MCF 10A (cell line): ENCODE results near the gene ARHGEF10L. TPM values are rescaled to one million over a fixed set of nuclear protein-coding genes. Genes with fewer than 3 reads are reported as not detected.

Source experiments
- BruUV-seq: library from RNA; stranded (reverse); fragments of 400-500 nt; replicated peaks from 2 replicates; lab custom pipeline; 2021; lab: Mats Ljungman, UMichigan
- CTCF ChIA-PET: fragments of 300-600 bp; sonication (Branson Sonifier 250); formaldehyde crosslinking; extraction: SDS; loops from one replicate; lab custom pipeline; 2021; ENCODE audit warnings: antibody characterized with exemption, inconsistent platforms; lab: Yijun Ruan, JAX
- POLR2A ChIA-PET: fragments of 300-600, 350-650 bp; sonication (Branson Sonifier 250); formaldehyde crosslinking; extraction: SDS; loops from one replicate; lab custom pipeline; 2020; ENCODE audit warnings: antibody characterized with exemption, inconsistent platforms; lab: Yijun Ruan, JAX
- DNase-seq: peaks from one replicate; pipeline ENCODE4 v3.0.0-alpha.2; 2018; ENCODE audit not compliant: unreplicated experiment
- H3K27ac Mint-ChIP-seq: one replicate; pipeline ENCODE4 v1.8.0; 2022; ENCODE audit warnings: mild to moderate bottlenecking, low read depth, mixed read lengths; ENCODE audit not compliant: unreplicated experiment
- H3K27me3 Mint-ChIP-seq: one replicate; pipeline ENCODE4 v1.8.0; 2022; ENCODE audit warnings: mixed read lengths; ENCODE audit not compliant: insufficient read depth, unreplicated experiment
- H3K36me3 Mint-ChIP-seq: one replicate; pipeline ENCODE4 v1.8.0; 2022; ENCODE audit warnings: mild to moderate bottlenecking, moderate library complexity, mixed read lengths; ENCODE audit not compliant: insufficient read depth, unreplicated experiment
- H3K4me1 Mint-ChIP-seq: one replicate; pipeline ENCODE4 v1.8.0; 2022; ENCODE audit warnings: mixed read lengths; ENCODE audit not compliant: insufficient read depth, unreplicated experiment
- H3K4me3 Mint-ChIP-seq: one replicate; pipeline ENCODE4 v1.8.0; 2022; ENCODE audit warnings: mild to moderate bottlenecking, moderate library complexity, mixed read lengths; ENCODE audit not compliant: unreplicated experiment
- H3K9me3 Mint-ChIP-seq: one replicate; pipeline ENCODE4 v1.8.0; 2022; ENCODE audit warnings: mixed read lengths; ENCODE audit not compliant: unreplicated experiment
- CTCF ChIP-seq: fragments of 200-600 bp; IDR thresholded peaks from one replicate; pipeline ENCODE4 v1.8.0; 2022; ENCODE audit warnings: antibody characterized with exemption, mild to moderate bottlenecking; ENCODE audit not compliant: unreplicated experiment
- intact Hi-C: fragments of 100-400 bp; cut with micrococcal nuclease; formaldehyde crosslinking; loops from 2 replicates; pipeline ENCODE4 v1.14.1; 2022
- total RNA-seq: library from RNA; stranded (reverse); gene quantifications from 2 replicates; pipeline ENCODE4 v1.2.3, GENCODE V29; 2022

ARHGEF10L gene
- total RNA-seq, 1 experiment from 2014 or later, result 5.0 TPM

DNA sequence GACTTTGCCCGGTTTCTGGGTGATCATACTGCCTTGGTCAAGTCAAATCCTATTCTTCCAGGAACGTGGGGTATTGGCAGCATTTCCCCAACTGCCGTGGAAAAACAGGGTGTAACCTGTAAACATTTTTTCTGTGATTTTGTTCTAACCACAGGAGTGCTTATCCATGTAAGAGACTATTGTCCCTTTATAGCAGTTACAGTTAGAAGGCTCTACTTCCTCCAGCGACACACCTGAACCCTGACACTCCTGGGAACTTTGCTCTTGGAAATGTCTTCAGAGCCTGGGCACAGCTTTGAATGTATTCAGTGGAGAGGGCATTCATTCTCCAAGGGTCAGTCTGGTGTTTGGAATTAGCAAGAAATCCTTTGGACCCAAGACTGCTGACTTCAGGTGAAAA, 26.4 kb upstream of the ARHGEF10L start:
- no peak for TF ChIP-seq CTCF
- CTCF ChIA-PET, result interaction anchor here (0.7 to 1.5 kb wide), 4 partner anchors 12 to 97 kb away, joined by 3 to 5 read pairs (median 3); no protein-coding TSS in a partner anchor
- H3K27ac Mint-ChIP-seq, result no peak overlapping the region

DNA sequence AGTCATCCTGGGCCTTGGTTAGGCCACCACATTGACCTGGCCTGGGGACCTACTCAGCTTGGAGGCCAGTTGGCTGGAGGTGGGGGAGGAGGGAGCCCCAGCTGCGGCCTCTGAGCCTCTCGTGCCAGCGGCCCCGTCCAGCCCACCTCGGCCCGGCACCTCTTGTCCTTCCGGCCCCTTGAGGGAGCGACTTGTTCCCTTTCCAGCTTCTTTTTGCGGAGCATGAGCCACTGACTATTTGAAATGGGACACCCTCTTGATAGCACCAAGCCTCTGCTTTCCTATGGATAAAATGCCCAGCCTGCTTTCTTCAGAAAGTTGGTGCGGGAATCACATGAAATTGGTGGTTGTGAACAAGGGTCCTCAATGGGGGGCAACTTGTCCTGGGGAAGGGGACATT, 24.7 kb upstream of the ARHGEF10L start:
- peaks cover under 1% of the 10 kb centered on the region for H3K4me1 Mint-ChIP-seq
- POLR2A ChIA-PET, result no interaction called here
- H3K9me3 Mint-ChIP-seq, result no peaks in the 10 kb centered on the region
- no peak for DNase-seq
- H3K27me3 Mint-ChIP-seq, result no peaks in the 10 kb centered on the region
- no peak overlapping the region for H3K27ac Mint-ChIP-seq
- H3K36me3 Mint-ChIP-seq, result peaks cover 6% of the 10 kb centered on the region
- no peak for TF ChIP-seq CTCF
- no TSS peak for BruUV-seq
- intact Hi-C loops, result no loop called here
- H3K4me3 Mint-ChIP-seq, result no peak overlapping the region
- CTCF ChIA-PET, result interaction anchor here (0.6 to 1.5 kb wide), 5 partner anchors 11 to 57 kb away, joined by 3 to 7 read pairs (median 3); no protein-coding TSS in a partner anchor

More for the DNA sequence above, 26.4 kb upstream of the ARHGEF10L start:
- H3K4me3 Mint-ChIP-seq, result no peak overlapping the region
- H3K9me3 Mint-ChIP-seq, result no peaks in the 10 kb centered on the region
- H3K27me3 Mint-ChIP-seq, result no peaks in the 10 kb centered on the region
- H3K4me1 Mint-ChIP-seq, result no peaks in the 10 kb centered on the region
- BruUV-seq, result no TSS peak
- no peak for DNase-seq
- intact Hi-C loops, result no loop called here
- POLR2A ChIA-PET, result no interaction called here
- H3K36me3 Mint-ChIP-seq, result peaks cover 6% of the 10 kb centered on the region

GRCh38 chr1:17515902-17516301, 23.6 kb upstream of the ARHGEF10L start:
- no TSS peak for BruUV-seq
- Mint-ChIP-seq H3K36me3 (peaks cover 2% of the 10 kb centered on the region), H3K9me3 (no peaks in the 10 kb centered on the region), H3K4me1 (peaks cover 8% of the 10 kb centered on the region), H3K27me3 (no peaks in the 10 kb centered on the region), H3K4me3 (no peak overlapping the region), H3K27ac (no peak overlapping the region)
- intact Hi-C loops, result no loop called here
- TF ChIP-seq CTCF, result no peak
- no peak for DNase-seq
- CTCF ChIA-PET, result interaction anchor here (1.4 kb wide), 1 partner anchor 91 kb away, joined by 4 read pairs; no protein-coding TSS in a partner anchor
- POLR2A ChIA-PET, result interaction anchor here (0.7 kb wide), 1 partner anchor 78 kb away, joined by 3 read pairs; no protein-coding TSS in a partner anchor

DNA sequence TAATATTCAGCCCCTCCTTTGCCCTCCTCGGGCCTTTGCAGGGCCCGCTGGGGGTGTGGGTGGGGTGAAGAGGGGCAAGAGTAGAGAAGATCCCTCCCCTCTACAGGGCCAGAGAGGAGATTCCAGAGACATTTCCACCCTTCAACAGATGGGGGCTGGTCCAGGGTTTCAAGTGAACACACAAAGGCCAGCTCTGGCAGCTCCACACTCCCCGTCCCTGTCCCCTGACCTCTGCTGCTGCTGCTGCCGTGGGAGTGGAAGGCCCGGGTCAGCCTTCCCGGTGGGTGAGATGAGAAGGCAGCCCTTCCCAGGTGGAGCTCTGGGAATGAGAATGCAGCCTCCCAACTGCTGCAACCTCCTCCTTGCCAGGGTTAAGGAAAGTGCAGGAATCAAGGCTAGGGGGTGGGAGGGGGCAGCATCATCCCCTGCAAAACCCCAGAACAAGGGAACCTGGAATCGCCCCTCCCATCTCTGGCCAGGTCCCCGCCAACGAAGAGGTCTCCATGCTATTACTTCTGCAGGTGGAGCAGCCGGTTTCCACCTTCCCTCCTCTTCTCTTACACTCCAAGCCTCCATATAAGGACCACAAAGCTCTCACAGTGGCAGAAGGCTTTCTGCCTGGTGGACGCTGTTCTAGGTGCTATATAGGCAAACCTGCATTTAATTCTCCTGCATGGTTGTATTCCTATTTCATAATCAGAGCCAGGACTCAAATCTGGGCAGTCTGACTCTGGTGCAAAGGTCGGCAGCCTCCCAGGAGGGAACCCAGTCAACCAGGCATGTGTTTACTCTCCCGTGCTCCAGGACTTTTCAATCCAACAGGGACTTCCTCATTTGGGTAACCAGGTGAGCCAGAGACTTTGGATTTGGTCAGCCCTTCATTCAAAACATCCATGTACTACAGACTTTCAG, 22.9 kb upstream of the ARHGEF10L start:
- intact Hi-C loops, result no loop called here
- no peaks in the 10 kb centered on the region for H3K9me3 Mint-ChIP-seq
- H3K4me3 Mint-ChIP-seq, result no peak overlapping the region
- no peaks in the 10 kb centered on the region for H3K27me3 Mint-ChIP-seq
- H3K4me1 Mint-ChIP-seq, result peaks cover 8% of the 10 kb centered on the region
- no TSS peak for BruUV-seq
- no peak for DNase-seq
- no peak overlapping the region for H3K27ac Mint-ChIP-seq
- H3K36me3 Mint-ChIP-seq, result no peaks in the 10 kb centered on the region
- POLR2A ChIA-PET, result interaction anchor here (0.7 to 1.1 kb wide), 2 partner anchors 79 to 1148 kb away, joined by 3 read pairs; no protein-coding TSS in a partner anchor
- CTCF ChIA-PET, result interaction anchor here (0.7 to 1.4 kb wide), 3 partner anchors 37 to 96 kb away, joined by 3 to 4 read pairs (median 3); no protein-coding TSS in a partner anchor
- no peak for TF ChIP-seq CTCF
